Immature natural killer cell (primary cell): ENCODE measurements around the gene MACROD2. TPM values are rescaled to one million over a fixed set of nuclear protein-coding genes. Genes with fewer than 3 reads are reported as not detected.
"Not testable (repeated sequence)": the region's sequence is repeated elsewhere in the genome, so short reads cannot be mapped to it uniquely, and the experiment has no call there.

Source experiments
- DNase-seq, 3 donors: peaks; one replicate each; pipeline ENCODE4 v3.0.0; 2022; ENCODE audit warnings: mixed read lengths in 1 of 3
- H3K27ac Mint-ChIP-seq, 6 donors: one replicate each; pipeline ENCODE4 v1.8.0; 2020; ENCODE audit warnings: mixed read lengths in 6 of 6, mild to moderate bottlenecking in 5 of 6, inconsistent platforms in 4 of 6, moderate library complexity in 3 of 6
- H3K27me3 Mint-ChIP-seq, 3 donors: one replicate each; pipeline ENCODE4 v1.8.0; 2020 to 2021; ENCODE audit warnings: low read depth in 3 of 3, mild to moderate bottlenecking in 3 of 3, mixed read lengths in 3 of 3, moderate library complexity in 3 of 3, inconsistent platforms in 1 of 3
- H3K36me3 Mint-ChIP-seq, 3 donors: one replicate each; pipeline ENCODE4 v1.8.0; 2020; ENCODE audit warnings: mixed read lengths in 3 of 3, inconsistent platforms in 2 of 3, mild to moderate bottlenecking in 2 of 3
- H3K4me1 Mint-ChIP-seq, 2 donors: one replicate each; pipeline ENCODE4 v1.8.0; 2020; ENCODE audit warnings: inconsistent platforms in 2 of 2, mild to moderate bottlenecking in 2 of 2, mixed read lengths in 2 of 2, moderate library complexity in 1 of 2
- H3K4me3 Mint-ChIP-seq, 5 donors: one replicate each; pipeline ENCODE4 v1.8.0; 2020; ENCODE audit warnings: mild to moderate bottlenecking in 5 of 5, mixed read lengths in 5 of 5, inconsistent platforms in 3 of 5, moderate library complexity in 3 of 5
- H3K9me3 Mint-ChIP-seq, 6 donors: one replicate each; pipeline ENCODE4 v1.8.0; 2020; ENCODE audit warnings: mild to moderate bottlenecking in 6 of 6, mixed read lengths in 6 of 6, inconsistent platforms in 4 of 6, moderate library complexity in 3 of 6
- polyA plus RNA-seq, 3 donors: library from polyadenylated mRNA; unstranded; fragments of 300-500 nt; fragmentation: Illumina TruSeq; gene quantifications; one replicate each; pipeline ENCODE4 v1.2.3, GENCODE V29; 2021

MACROD2 gene
- polyA plus RNA-seq, 3 donors from 2014 or later, result not detected

- peaks cover 0 to 2% (median 0%) of the 10 kb centered on the region in 3 donors for H3K27me3 Mint-ChIP-seq
- peaks cover 0 to 8% (median 0%) of the 10 kb centered on the region in 3 donors for H3K36me3 Mint-ChIP-seq
- DNase-seq, result no peak
- H3K4me3 Mint-ChIP-seq, result no peak overlapping the region
- H3K4me1 Mint-ChIP-seq, result no peaks in the 10 kb centered on the region
- peaks cover 7 to 31% (median 16%) of the 10 kb centered on the region in 6 donors for H3K9me3 Mint-ChIP-seq
- H3K27ac Mint-ChIP-seq, result no peak overlapping the region
These were observed 1001.8 kb downstream of the MACROD2 start for GRCh38 chr20:14996883-14997672.

GRCh38 chr20:14997791-14998190 is 1002.5 kb downstream of the MACROD2 start:
- Mint-ChIP-seq H3K36me3 (peaks cover 0 to 8% (median 0%) of the 10 kb centered on the region in 3 donors), H3K27me3 (peaks cover 0 to 2% (median 0%) of the 10 kb centered on the region in 3 donors), H3K27ac (no peak overlapping the region), H3K4me1 (no peaks in the 10 kb centered on the region), H3K4me3 (no peak overlapping the region), H3K9me3 (peaks cover 9 to 31% (median 15%) of the 10 kb centered on the region in 6 donors)
- DNase-seq, result no peak

GRCh38 chr20:15005300-15005986 is 1010.1 kb downstream of the MACROD2 start:
- Mint-ChIP-seq H3K4me3 (no peak overlapping the region), H3K27ac (no peak overlapping the region), H3K4me1 (no peaks in the 10 kb centered on the region), H3K36me3 (peaks cover 0 to 4% (median 0%) of the 10 kb centered on the region in 3 donors), H3K9me3 (peaks cover 2 to 28% (median 6%) of the 10 kb centered on the region in 6 donors), H3K27me3 (peaks cover 0 to 2% (median 0%) of the 10 kb centered on the region in 3 donors)
- no peak for DNase-seq

- Mint-ChIP-seq H3K4me3 (no peak overlapping the region), H3K27ac (no peak overlapping the region), H3K36me3 (no peaks in the 10 kb centered on the region), H3K9me3 (peaks cover 0 to 30% (median 6%) of the 10 kb centered on the region in 6 donors), H3K4me1 (no peaks in the 10 kb centered on the region), H3K27me3 (peaks cover 0 to 2% (median 0%) of the 10 kb centered on the region in 3 donors)
- no peak for DNase-seq
These were observed 1016.3 kb downstream of the MACROD2 start for GRCh38 chr20:15011631-15012030.

DNA sequence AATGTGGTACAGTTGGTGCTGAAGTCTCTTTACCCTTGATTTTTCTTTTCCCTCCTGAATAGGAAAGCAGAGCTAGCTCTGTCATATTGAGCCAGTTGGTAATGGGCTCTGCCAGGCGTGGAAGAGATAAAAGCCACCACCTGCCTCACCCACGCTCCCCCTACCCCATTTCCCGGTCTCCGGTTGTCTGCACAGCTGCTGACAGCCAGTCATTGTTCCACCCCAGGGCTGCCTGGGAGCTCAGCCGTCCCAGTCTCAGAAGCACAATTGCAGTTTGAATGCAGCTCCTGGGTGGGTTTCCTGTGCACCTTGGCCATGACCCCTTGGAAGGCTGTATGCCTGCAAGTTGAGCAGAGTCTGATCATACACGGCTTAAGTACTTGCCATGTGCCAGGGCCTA is 1017.2 kb downstream of the MACROD2 start:
- Mint-ChIP-seq H3K27ac (no peak overlapping the region), H3K36me3 (no peaks in the 10 kb centered on the region), H3K4me1 (no peaks in the 10 kb centered on the region), H3K27me3 (peaks cover 0 to 3% (median 2%) of the 10 kb centered on the region in 3 donors), H3K9me3 (peaks cover 1 to 34% (median 8%) of the 10 kb centered on the region in 6 donors), H3K4me3 (no peak overlapping the region)
- DNase-seq, result no peak

DNA sequence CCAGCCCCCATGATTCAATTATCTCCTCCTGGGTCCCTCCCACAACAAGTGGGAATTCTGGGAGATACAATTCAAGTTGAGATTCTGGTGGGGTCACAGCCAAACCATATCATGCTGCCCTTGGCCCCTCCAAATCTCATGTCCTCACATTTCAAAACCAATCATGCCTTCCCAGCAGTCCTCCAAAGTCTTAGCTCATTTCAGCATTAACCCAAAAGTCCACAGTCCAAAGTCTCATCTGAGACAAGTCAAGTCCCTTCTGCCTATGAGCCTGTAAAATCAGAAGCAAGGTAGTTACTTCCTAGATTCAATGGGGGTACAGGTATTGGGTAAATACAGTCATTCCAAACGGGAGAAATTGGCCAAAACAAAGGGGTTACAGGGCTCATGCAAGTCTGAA is 1021.6 kb downstream of the MACROD2 start:
- H3K9me3 Mint-ChIP-seq, result peaks cover 0 to 34% (median 11%) of the 10 kb centered on the region in 6 donors
- not testable (repeated sequence) for H3K4me1 Mint-ChIP-seq, H3K27me3 Mint-ChIP-seq, DNase-seq, H3K36me3 Mint-ChIP-seq, H3K27ac Mint-ChIP-seq, H3K4me3 Mint-ChIP-seq

GRCh38 chr20:15018966-15019365 is 1023.6 kb downstream of the MACROD2 start:
- DNase-seq, result no peak
- H3K4me1 Mint-ChIP-seq, result no peaks in the 10 kb centered on the region
- peaks cover 0 to 3% (median 2%) of the 10 kb centered on the region in 3 donors for H3K27me3 Mint-ChIP-seq
- peaks cover 0 to 34% (median 12%) of the 10 kb centered on the region in 6 donors for H3K9me3 Mint-ChIP-seq
- H3K4me3 Mint-ChIP-seq, result no peak overlapping the region
- no peaks in the 10 kb centered on the region for H3K36me3 Mint-ChIP-seq
- no peak overlapping the region for H3K27ac Mint-ChIP-seq

- no peak overlapping the region for H3K27ac Mint-ChIP-seq
- no peaks in the 10 kb centered on the region for H3K36me3 Mint-ChIP-seq
These were observed 1025.5 kb downstream of the MACROD2 start for GRCh38 chr20:15020845-15021244.

GRCh38 chr20:15022921-15023320 is 1027.6 kb downstream of the MACROD2 start:
- no peak for DNase-seq
- H3K36me3 Mint-ChIP-seq, result no peaks in the 10 kb centered on the region
- H3K9me3 Mint-ChIP-seq, result peaks cover 0 to 26% (median 6%) of the 10 kb centered on the region in 6 donors
- H3K27me3 Mint-ChIP-seq, result no peaks in the 10 kb centered on the region
- H3K4me1 Mint-ChIP-seq, result no peaks in the 10 kb centered on the region
- no peak overlapping the region for H3K27ac Mint-ChIP-seq
- no peak overlapping the region for H3K4me3 Mint-ChIP-seq

More at GRCh38 chr20:15020845-15021244, 1025.5 kb downstream of the MACROD2 start:
- DNase-seq, result no peak
- Mint-ChIP-seq H3K4me3 (no peak overlapping the region), H3K9me3 (peaks cover 0 to 27% (median 12%) of the 10 kb centered on the region in 6 donors), H3K4me1 (no peaks in the 10 kb centered on the region), H3K27me3 (peaks cover 0 to 3% (median 2%) of the 10 kb centered on the region in 3 donors)

- H3K36me3 Mint-ChIP-seq, result no peaks in the 10 kb centered on the region
- no peaks in the 10 kb centered on the region for H3K4me1 Mint-ChIP-seq
- no peak overlapping the region for H3K4me3 Mint-ChIP-seq
- peaks cover 5 to 34% (median 13%) of the 10 kb centered on the region in 6 donors for H3K9me3 Mint-ChIP-seq
- peaks cover 0 to 2% (median 0%) of the 10 kb centered on the region in 3 donors for H3K27me3 Mint-ChIP-seq
- DNase-seq, result no peak
- H3K27ac Mint-ChIP-seq, result no peak overlapping the region
These were observed 1031.4 kb downstream of the MACROD2 start for GRCh38 chr20:15026759-15027158.

- Mint-ChIP-seq H3K9me3 (peaks cover 8 to 46% (median 20%) of the 10 kb centered on the region in 6 donors), H3K4me3 (no peak overlapping the region), H3K27ac (no peak overlapping the region), H3K36me3 (no peaks in the 10 kb centered on the region), H3K27me3 (peaks cover 0 to 2% (median 0%) of the 10 kb centered on the region in 3 donors), H3K4me1 (no peaks in the 10 kb centered on the region)
- DNase-seq, result no peak
These were observed 1035.5 kb downstream of the MACROD2 start for GRCh38 chr20:15030826-15031225.

GRCh38 chr20:15031546-15032351 is 1036.4 kb downstream of the MACROD2 start:
- Mint-ChIP-seq H3K36me3 (no peaks in the 10 kb centered on the region), H3K27ac (no peak overlapping the region), H3K4me3 (no peak overlapping the region), H3K4me1 (no peaks in the 10 kb centered on the region), H3K9me3 (peaks cover 8 to 46% (median 20%) of the 10 kb centered on the region in 6 donors), H3K27me3 (peaks cover 0 to 2% (median 0%) of the 10 kb centered on the region in 3 donors)
- no peak for DNase-seq

DNA sequence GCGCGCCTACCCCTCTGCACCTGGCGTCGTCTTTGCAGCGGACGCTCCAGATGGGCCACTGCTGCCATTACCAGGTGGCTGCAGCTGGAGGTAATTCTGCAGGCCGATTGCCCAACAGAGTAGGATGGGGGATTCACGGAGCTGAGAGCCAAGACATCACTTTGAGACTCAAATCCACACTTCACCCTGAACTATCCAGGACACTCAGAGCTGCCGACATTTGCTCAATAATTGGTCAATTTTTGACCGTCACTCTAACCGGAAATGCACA is 1037.0 kb downstream of the MACROD2 start:
- no peaks in the 10 kb centered on the region for H3K36me3 Mint-ChIP-seq
- DNase-seq, result no peak
- H3K27me3 Mint-ChIP-seq, result peaks cover 0 to 2% (median 0%) of the 10 kb centered on the region in 3 donors
- no peaks in the 10 kb centered on the region for H3K4me1 Mint-ChIP-seq
- H3K4me3 Mint-ChIP-seq, result no peak overlapping the region
- no peak overlapping the region for H3K27ac Mint-ChIP-seq
- H3K9me3 Mint-ChIP-seq, result peaks cover 8 to 41% (median 20%) of the 10 kb centered on the region in 6 donors
